Suprapubic skin (tissue), 4 donors: ENCODE measurements around the gene KAT7. TPM values are rescaled to one million over a fixed set of nuclear protein-coding genes. Genes with fewer than 3 reads are reported as not detected.

Experiments
- DNase-seq, 2 donors: peaks; one replicate each; pipeline ENCODE4 v3.0.0-alpha.2; 2019; ENCODE audit warnings: low spot score in 2 of 2
- H3K27ac ChIP-seq: fragments of 200-600 bp; sonication (generic); one replicate; pipeline ENCODE4 v1.5.1; 2019
- H3K27me3 ChIP-seq: fragments of 200-600 bp; sonication (generic); one replicate; pipeline ENCODE4 v1.5.1; 2019
- H3K36me3 ChIP-seq: fragments of 200-600 bp; sonication (generic); one replicate; pipeline ENCODE4 v1.5.1; 2019
- H3K4me1 ChIP-seq: fragments of 200-600 bp; sonication (generic); one replicate; pipeline ENCODE4 v1.5.1; 2019
- H3K4me3 ChIP-seq: fragments of 200-600 bp; sonication (generic); one replicate; pipeline ENCODE4 v1.5.1; 2019; ENCODE audit warnings: mild to moderate bottlenecking
- H3K9me3 ChIP-seq: fragments of 200-600 bp; sonication (generic); one replicate; pipeline ENCODE4 v1.5.1; 2019
- EP300 ChIP-seq: sonication (generic); formaldehyde crosslinking; IDR thresholded peaks from one replicate; pipeline ENCODE4 v1.6.1; 2017; ENCODE audit warnings: antibody characterized with exemption
- POLR2A ChIP-seq, 2 donors: fragments of 450-650 bp; IDR thresholded peaks; one replicate each; pipeline ENCODE4 v1.6.1; 2017; ENCODE audit warnings: antibody characterized with exemption in 2 of 2, mild to moderate bottlenecking in 2 of 2, moderate library complexity in 2 of 2
- POLR2AphosphoS5 ChIP-seq, 3 donors: sonication (generic); formaldehyde crosslinking; IDR thresholded peaks; one replicate each; pipeline ENCODE4 v1.6.1; 2017; ENCODE audit warnings: antibody characterized with exemption in 3 of 3
- whole genome bisulfite sequencing: methylation state at CpG from one replicate; pipeline ENCODE4 v1.1.5; 2018; 5-methylcytosine and 5-hydroxymethylcytosine counted together
- total RNA-seq, 4 donors: library from RNA; depleted of rRNA; stranded (reverse); fragments of >200 nt; gene quantifications; one replicate each; pipeline ENCODE4 v1.1.0, GENCODE V29; 2016
- TF ChIP-seq, protein P1 (sequence below), 2 donors: fragments of 200-600 bp in 1 of 2; fragments of 450-650 bp in 1 of 2; sonication (generic) in 1 of 2; IDR thresholded peaks; one replicate each; pipeline ENCODE4 v1.5.1; 2016 to 2019; ENCODE audit warnings: antibody characterized with exemption in 2 of 2, mild to moderate bottlenecking in 1 of 2, moderate library complexity in 1 of 2

The KAT7 gene
- total RNA-seq, 4 donors from 2014 or later, result 37.1 to 71.4 (median 52.2) TPM

DNA sequence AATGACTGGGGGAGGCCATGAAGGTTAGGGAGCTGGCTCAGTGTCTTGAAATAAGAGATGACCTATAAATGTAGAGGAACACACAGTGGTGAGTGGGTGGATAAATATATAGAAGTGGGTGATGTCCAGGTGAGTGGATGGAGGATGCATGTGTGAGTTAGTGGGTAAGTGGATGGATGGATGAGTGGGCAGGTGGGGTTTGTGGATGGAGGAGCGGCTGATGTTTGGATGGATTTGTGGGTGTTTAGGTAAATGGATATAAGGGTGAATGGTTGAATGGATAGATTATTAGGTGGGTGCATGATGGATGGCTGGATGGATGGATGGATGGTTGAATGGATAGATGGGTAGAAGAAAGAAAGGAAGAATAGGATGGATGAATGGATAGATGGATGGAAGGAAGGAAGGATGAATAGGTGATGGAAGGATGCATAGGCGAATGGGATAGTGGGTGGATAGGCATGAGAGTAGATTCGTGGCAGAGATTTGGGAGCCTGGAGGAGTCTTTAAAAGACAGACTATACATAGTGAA lies 78.5 kb downstream of the KAT7 start:
- Histone ChIP-seq H3K4me3 (no peak overlapping the region), H3K4me1 (peaks cover 7% of the 10 kb centered on the region), H3K27me3 (no peaks in the 10 kb centered on the region), H3K36me3 (no peaks in the 10 kb centered on the region), H3K9me3 (no peaks in the 10 kb centered on the region), H3K27ac (no peak overlapping the region)
- no peak for DNase-seq
- WGBS, result 79% methylated on average over 3 of the region's 3 CpGs
- no peak for TF ChIP-seq POLR2A (IDR thresholded peaks at IDR 0.05)
- no peak for TF ChIP-seq EP300
- no peak for TF ChIP-seq POLR2AphosphoS5 (IDR thresholded peaks at IDR 0.05)
- TF ChIP-seq, protein P1, sequence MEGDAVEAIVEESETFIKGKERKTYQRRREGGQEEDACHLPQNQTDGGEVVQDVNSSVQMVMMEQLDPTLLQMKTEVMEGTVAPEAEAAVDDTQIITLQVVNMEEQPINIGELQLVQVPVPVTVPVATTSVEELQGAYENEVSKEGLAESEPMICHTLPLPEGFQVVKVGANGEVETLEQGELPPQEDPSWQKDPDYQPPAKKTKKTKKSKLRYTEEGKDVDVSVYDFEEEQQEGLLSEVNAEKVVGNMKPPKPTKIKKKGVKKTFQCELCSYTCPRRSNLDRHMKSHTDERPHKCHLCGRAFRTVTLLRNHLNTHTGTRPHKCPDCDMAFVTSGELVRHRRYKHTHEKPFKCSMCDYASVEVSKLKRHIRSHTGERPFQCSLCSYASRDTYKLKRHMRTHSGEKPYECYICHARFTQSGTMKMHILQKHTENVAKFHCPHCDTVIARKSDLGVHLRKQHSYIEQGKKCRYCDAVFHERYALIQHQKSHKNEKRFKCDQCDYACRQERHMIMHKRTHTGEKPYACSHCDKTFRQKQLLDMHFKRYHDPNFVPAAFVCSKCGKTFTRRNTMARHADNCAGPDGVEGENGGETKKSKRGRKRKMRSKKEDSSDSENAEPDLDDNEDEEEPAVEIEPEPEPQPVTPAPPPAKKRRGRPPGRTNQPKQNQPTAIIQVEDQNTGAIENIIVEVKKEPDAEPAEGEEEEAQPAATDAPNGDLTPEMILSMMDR (IDR thresholded peaks at IDR 0.05), result no peak

GRCh38 chr17:49869038-49869374 lies 80.5 kb downstream of the KAT7 start:
- WGBS, result 53% methylated on average over 1 of the region's 1 CpG
- H3K4me3 ChIP-seq, result no peak overlapping the region
- TF ChIP-seq EP300, result no peak
- TF ChIP-seq POLR2AphosphoS5 (IDR thresholded peaks at IDR 0.05), result no peak
- TF ChIP-seq POLR2A (IDR thresholded peaks at IDR 0.05), result no peak
- TF ChIP-seq, protein P1 (IDR thresholded peaks at IDR 0.05), result no peak

GRCh38 chr17:49870298-49870697 lies 81.8 kb downstream of the KAT7 start:
- Histone ChIP-seq H3K36me3 (no peaks in the 10 kb centered on the region), H3K4me1 (peaks cover 17% of the 10 kb centered on the region), H3K27ac (no peak overlapping the region), H3K9me3 (no peaks in the 10 kb centered on the region), H3K27me3 (no peaks in the 10 kb centered on the region), H3K4me3 (no peak overlapping the region)
- no peak for DNase-seq
- 88% methylated on average over 11 of the region's 11 CpGs for WGBS
- TF ChIP-seq, protein P1 (IDR thresholded peaks at IDR 0.05), result no peak
- TF ChIP-seq POLR2AphosphoS5 (IDR thresholded peaks at IDR 0.05) (no peak), EP300 (no peak), POLR2A (IDR thresholded peaks at IDR 0.05) (no peak)

More at GRCh38 chr17:49869038-49869374, 80.5 kb downstream of the KAT7 start:
- no peaks in the 10 kb centered on the region for H3K9me3 ChIP-seq
- no peak overlapping the region for H3K27ac ChIP-seq
- peaks cover 17% of the 10 kb centered on the region for H3K4me1 ChIP-seq
- H3K27me3 ChIP-seq, result no peaks in the 10 kb centered on the region
- DNase-seq, result no peak
- no peaks in the 10 kb centered on the region for H3K36me3 ChIP-seq

- peaks cover 17% of the 10 kb centered on the region for H3K4me1 ChIP-seq
- no peak overlapping the region for H3K27ac ChIP-seq
- 28% methylated on average over 6 of the region's 7 CpGs for WGBS
- DNase-seq, result no peak
- H3K4me3 ChIP-seq, result no peak overlapping the region
- no peak for TF ChIP-seq EP300
- no peak for TF ChIP-seq POLR2A (IDR thresholded peaks at IDR 0.05)
- TF ChIP-seq POLR2AphosphoS5 (IDR thresholded peaks at IDR 0.05), result no peak
- TF ChIP-seq, protein P1 (IDR thresholded peaks at IDR 0.05), result no peak
- no peaks in the 10 kb centered on the region for H3K36me3 ChIP-seq
- H3K9me3 ChIP-seq, result no peaks in the 10 kb centered on the region
- peaks cover 3% of the 10 kb centered on the region for H3K27me3 ChIP-seq
Observed at GRCh38 chr17:49871211-49871610, 82.7 kb downstream of the KAT7 start.

DNA sequence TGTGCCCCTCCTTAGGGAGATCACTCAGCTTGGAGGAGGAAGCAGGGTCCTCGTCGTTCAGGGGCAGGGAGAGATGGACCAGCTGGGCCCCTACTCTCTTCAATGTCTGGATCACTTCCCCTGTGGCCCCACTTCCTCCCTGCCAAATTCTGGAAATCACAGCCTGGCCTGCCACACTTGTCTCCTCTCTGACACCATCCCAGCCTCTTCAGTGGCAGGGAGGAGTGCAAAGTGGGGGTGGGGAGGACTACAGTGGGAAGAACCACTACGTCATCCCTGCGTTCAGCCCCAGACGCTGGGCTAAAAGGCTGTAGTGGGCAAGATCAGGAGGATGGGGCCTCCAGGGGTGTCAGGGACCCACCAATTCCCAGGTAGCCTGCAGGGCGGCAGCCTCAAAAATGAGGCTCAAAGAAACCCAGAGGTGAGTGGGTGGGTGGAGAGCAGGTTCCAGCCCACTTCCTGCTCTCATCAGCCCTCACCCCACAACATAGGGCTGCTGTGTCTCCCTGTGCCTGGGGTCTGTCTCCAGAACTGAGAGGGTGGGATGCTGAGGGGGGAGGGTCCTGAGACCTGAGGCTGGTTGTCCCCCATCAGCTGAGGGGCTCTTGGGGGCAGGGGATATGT lies 84.4 kb downstream of the KAT7 start:
- peaks cover 8% of the 10 kb centered on the region for H3K27me3 ChIP-seq
- H3K36me3 ChIP-seq, result no peaks in the 10 kb centered on the region
- 87% methylated on average over 4 of the region's 6 CpGs for WGBS
- DNase-seq, result no peak
- peaks cover 17% of the 10 kb centered on the region for H3K4me1 ChIP-seq
- no peak overlapping the region for H3K4me3 ChIP-seq
- no peak overlapping the region for H3K27ac ChIP-seq
- TF ChIP-seq, protein P1 (IDR thresholded peaks at IDR 0.05), result no peak
- no peak for TF ChIP-seq POLR2A (IDR thresholded peaks at IDR 0.05)
- no peak for TF ChIP-seq EP300
- TF ChIP-seq POLR2AphosphoS5 (IDR thresholded peaks at IDR 0.05), result no peak
- H3K9me3 ChIP-seq, result no peaks in the 10 kb centered on the region
